HG02623 (cell line): ENCODE results near the gene SSBP2.

Experiments
- ATAC-seq: cut with Tn5 transposase; IDR thresholded peaks from one replicate; pipeline ENCODE4 v1.9.1; 2021; ENCODE audit warnings: moderate library complexity; ENCODE audit not compliant: unreplicated experiment

SSBP2 gene

GRCh38 chr5:81751009-81751835 lies at the start of gene SSBP2:
Gene SSBP2, minus strand, starts transcription at chr5:81751097. Its CDS starts 55 bp downstream, at chr5:81751042.
- ATAC-seq = peak; percentile 67

GRCh38 chr5:81795666-81796065 lies 44.8 kb upstream of the SSBP2 start:
- no peak for ATAC-seq

GRCh38 chr5:81794226-81794625 lies 43.3 kb upstream of the SSBP2 start:
- no peak for ATAC-seq

- no peak for ATAC-seq
Measured at GRCh38 chr5:81790336-81790735, 39.4 kb upstream of the SSBP2 start.

GRCh38 chr5:81789033-81789432 lies 38.1 kb upstream of the SSBP2 start:
- no peak for ATAC-seq

GRCh38 chr5:81788329-81788728 lies 37.4 kb upstream of the SSBP2 start:
- no peak for ATAC-seq

GRCh38 chr5:81787474-81788242 lies 36.8 kb upstream of the SSBP2 start:
- ATAC-seq = no peak

GRCh38 chr5:81786991-81787390 lies 36.1 kb upstream of the SSBP2 start:
- no peak for ATAC-seq

GRCh38 chr5:81786496-81786895 lies 35.6 kb upstream of the SSBP2 start:
- no peak for ATAC-seq

GRCh38 chr5:81785322-81785721 lies 34.4 kb upstream of the SSBP2 start:
- ATAC-seq = no peak

GRCh38 chr5:81783401-81783800 lies 32.5 kb upstream of the SSBP2 start:
- no peak for ATAC-seq

- no peak for ATAC-seq
Measured at GRCh38 chr5:81782811-81783210, 31.9 kb upstream of the SSBP2 start.

GRCh38 chr5:81779916-81780266 lies 29.0 kb upstream of the SSBP2 start:
- ATAC-seq = peak; percentile 17

- ATAC-seq = peak; percentile 80
Measured at GRCh38 chr5:81779125-81779915, 28.4 kb upstream of the SSBP2 start.

- no peak for ATAC-seq
Measured at GRCh38 chr5:81778642-81779041, 27.7 kb upstream of the SSBP2 start.

GRCh38 chr5:81776258-81776657 lies 25.4 kb upstream of the SSBP2 start:
- no peak for ATAC-seq

GRCh38 chr5:81774374-81774773 lies 23.5 kb upstream of the SSBP2 start:
- no peak for ATAC-seq

- ATAC-seq = no peak
Measured at GRCh38 chr5:81773574-81773973, 22.7 kb upstream of the SSBP2 start.

- ATAC-seq = no peak
Measured at GRCh38 chr5:81773161-81773560, 22.3 kb upstream of the SSBP2 start.

GRCh38 chr5:81772488-81772887 lies 21.6 kb upstream of the SSBP2 start:
- no peak for ATAC-seq

GRCh38 chr5:81768935-81769452 lies 18.1 kb upstream of the SSBP2 start:
- no peak for ATAC-seq
